ENCODE data around the gene MTHFD1L.
"Not testable (repeated sequence)": the region's sequence is repeated elsewhere in the genome, so short reads cannot be mapped to it uniquely, and the experiment has no call there.

The MTHFD1L gene

GRCh38 chr6:151045511-151046222, 180.2 kb downstream of the MTHFD1L start:
- DNase-seq: not testable (repeated sequence)

- DNase-seq: no peak
Observed at GRCh38 chr6:151051164-151051563, 185.7 kb downstream of the MTHFD1L start.

- DNase-seq: no peak
Observed at GRCh38 chr6:151052021-151052646, 186.6 kb downstream of the MTHFD1L start.

- DNase-seq: no peak
Observed at GRCh38 chr6:151054306-151054705, 188.8 kb downstream of the MTHFD1L start.

- DNase-seq: no peak
Observed at GRCh38 chr6:151056230-151056907, 190.9 kb downstream of the MTHFD1L start.

- no peak for DNase-seq
Observed at GRCh38 chr6:151057061-151057460, 191.6 kb downstream of the MTHFD1L start.

GRCh38 chr6:151058021-151058733, 192.7 kb downstream of the MTHFD1L start:
- DNase-seq: no peak

- no peak for DNase-seq
Observed at GRCh38 chr6:151059612-151060095, 194.2 kb downstream of the MTHFD1L start.

- DNase-seq: no peak
Observed at GRCh38 chr6:151060096-151060765, 194.7 kb downstream of the MTHFD1L start.

- DNase-seq: no peak
Observed at GRCh38 chr6:151060766-151061531, 195.4 kb downstream of the MTHFD1L start.

GRCh38 chr6:151063352-151063751, 197.8 kb downstream of the MTHFD1L start:
- no peak for DNase-seq

- no peak for DNase-seq
Observed at GRCh38 chr6:151063842-151064647, 198.5 kb downstream of the MTHFD1L start.

- DNase-seq: no peak
Observed at GRCh38 chr6:151065027-151065815, 199.7 kb downstream of the MTHFD1L start.

GRCh38 chr6:151067684-151068596, 202.4 kb downstream of the MTHFD1L start:
- no peak for DNase-seq

GRCh38 chr6:151068761-151069312, 203.3 kb downstream of the MTHFD1L start:
- DNase-seq: no peak

- DNase-seq: no peak
Observed at GRCh38 chr6:151069641-151070040, 204.1 kb downstream of the MTHFD1L start.

GRCh38 chr6:151070631-151071051, 205.1 kb downstream of the MTHFD1L start:
- no peak for DNase-seq

GRCh38 chr6:151071295-151071694, 205.8 kb downstream of the MTHFD1L start:
- no peak for DNase-seq

GRCh38 chr6:151073146-151073545, 207.6 kb downstream of the MTHFD1L start:
- no peak for DNase-seq

All from NCI-H2081 treated with DMSO at 0.1 percent for 48 hours (cell line).